Hepatocyte (in vitro differentiated cells): ENCODE measurements around the gene TRMT11. TPM values are rescaled to one million over a fixed set of nuclear protein-coding genes. Genes with fewer than 3 reads are reported as not detected.

ENCODE experiments used
- DNase-seq: peaks from one replicate; pipeline ENCODE4 v3.0.0-alpha.2; 2016; ENCODE audit warnings: low spot score
- H2AFZ ChIP-seq: fragments of 200-600 bp; sonication (generic); 2 replicates; pipeline ENCODE4 v1.6.0; 2016; ENCODE audit warnings: antibody characterized with exemption, mild to moderate bottlenecking
- H3K27ac ChIP-seq: fragments of 200-600 bp; sonication (generic); 2 replicates; pipeline ENCODE4 v1.5.1; 2016; ENCODE audit warnings: mild to moderate bottlenecking
- H3K27me3 ChIP-seq: fragments of 200-600 bp; sonication (generic); 2 replicates; pipeline ENCODE4 v1.6.1; 2016
- H3K36me3 ChIP-seq: fragments of 200-600 bp; sonication (generic); replicated peaks from 2 replicates; pipeline ENCODE4 v1.5.1; 2016; ENCODE audit warnings: low read depth; ENCODE audit not compliant: insufficient read depth
- H3K4me1 ChIP-seq: fragments of 200-600 bp; sonication (generic); 2 replicates; pipeline ENCODE4 v1.5.1; 2016; ENCODE audit warnings: mild to moderate bottlenecking, moderate library complexity; ENCODE audit not compliant: insufficient read depth
- H3K4me2 ChIP-seq: fragments of 200-600 bp; sonication (generic); 2 replicates; pipeline ENCODE4 v1.6.0; 2016
- H3K4me3 ChIP-seq: fragments of 200-600 bp; sonication (generic); 2 replicates; pipeline ENCODE4 v1.5.1; 2016; ENCODE audit warnings: mild to moderate bottlenecking
- H3K79me2 ChIP-seq: fragments of 200-600 bp; sonication (generic); 2 replicates; pipeline ENCODE4 v1.6.0; 2017; ENCODE audit warnings: mild to moderate bottlenecking
- H3K9me2 ChIP-seq: fragments of 200-600 bp; sonication (generic); replicated peaks from 2 replicates; pipeline ENCODE4 v1.6.0; 2017; ENCODE audit warnings: mild to moderate bottlenecking; ENCODE audit not compliant: insufficient read depth
- H3K9me3 ChIP-seq: fragments of 200-600 bp; sonication (generic); 2 replicates; pipeline ENCODE4 v1.5.1; 2016; ENCODE audit warnings: low read depth, mild to moderate bottlenecking
- H4K20me1 ChIP-seq: fragments of 200-600 bp; sonication (generic); 2 replicates; pipeline ENCODE4 v1.6.0; 2016; ENCODE audit warnings: mild to moderate bottlenecking; ENCODE audit not compliant: insufficient read depth, poor library complexity, severe bottlenecking
- EZH2 ChIP-seq: fragments of 200-600 bp; sonication (generic); IDR thresholded peaks from 2 replicates; pipeline ENCODE4 v1.6.1; 2016; ENCODE audit warnings: antibody characterized with exemption, mild to moderate bottlenecking, borderline replicate concordance
- EZH2phosphoT487 ChIP-seq: fragments of 200-600 bp; sonication (generic); IDR thresholded peaks from one replicate; pipeline ENCODE4 v1.6.1; 2018; ENCODE audit warnings: antibody characterized with exemption, mild to moderate bottlenecking, low read depth, moderate library complexity; ENCODE audit not compliant: unreplicated experiment, severe bottlenecking
- WGBS: methylation state at CpG from one replicate; pipeline ENCODE4 v1.1.6; 2016; ENCODE audit warnings: low lambda C conversion rate; ENCODE audit errors: missing lambda C conversion rate; 5-methylcytosine and 5-hydroxymethylcytosine counted together
- polyA plus RNA-seq: library from polyadenylated mRNA; unstranded; fragments of >200 nt; fragmentation: Nextera tagmentation; extraction: Ambion mirVana; gene quantifications from 2 replicates; pipeline ENCODE4 v1.2.1, GENCODE V29; 2016
- total RNA-seq: library from RNA; depleted of rRNA; stranded (reverse); fragments of >200 nt; gene quantifications from 2 replicates; pipeline ENCODE4 v1.2.3, GENCODE V29; 2014
- TF ChIP-seq, protein P1 (sequence below): fragments of 200-600 bp; sonication (generic); IDR thresholded peaks from 2 replicates; pipeline ENCODE4 v1.5.1; 2016; ENCODE audit warnings: antibody characterized with exemption, mild to moderate bottlenecking; ENCODE audit not compliant: poor library complexity

Gene TRMT11
- total and polyA plus RNA-seq, 2 experiments from 2014 or later, result 18.6 to 27.6 TPM

DNA sequence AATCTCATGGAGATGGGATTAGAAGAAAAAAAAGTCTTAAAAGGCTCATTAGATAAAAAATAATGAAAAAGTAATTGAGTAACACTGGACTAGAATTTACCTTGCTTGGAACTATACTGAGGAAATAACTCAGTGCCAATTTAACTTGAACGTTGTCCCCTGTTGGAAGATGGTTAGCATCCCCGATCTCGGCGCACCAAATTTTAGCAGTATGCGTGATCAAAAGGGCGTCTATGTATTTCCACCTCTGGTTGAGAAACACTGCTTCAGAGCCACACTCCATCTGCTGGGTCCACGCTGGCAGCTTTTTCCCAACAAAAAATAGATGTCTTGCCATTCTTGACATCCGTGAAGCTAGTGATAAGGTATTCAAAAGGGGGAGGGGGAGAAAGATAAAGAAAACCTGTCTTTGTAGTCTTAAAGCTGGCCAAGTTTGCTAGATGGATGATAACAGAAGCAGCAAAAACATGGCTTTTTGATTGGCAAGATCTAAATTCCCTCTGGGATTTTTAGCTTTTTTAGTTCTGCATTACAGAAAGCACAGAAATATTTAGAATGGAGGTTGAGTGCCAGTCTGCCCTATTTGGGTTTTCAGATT, 23.3 kb upstream of the TRMT11 start:
- no peak overlapping the region for H3K27ac ChIP-seq
- TF ChIP-seq EZH2 (no peak), EZH2phosphoT487 (no peak)
- TF ChIP-seq, protein P1, sequence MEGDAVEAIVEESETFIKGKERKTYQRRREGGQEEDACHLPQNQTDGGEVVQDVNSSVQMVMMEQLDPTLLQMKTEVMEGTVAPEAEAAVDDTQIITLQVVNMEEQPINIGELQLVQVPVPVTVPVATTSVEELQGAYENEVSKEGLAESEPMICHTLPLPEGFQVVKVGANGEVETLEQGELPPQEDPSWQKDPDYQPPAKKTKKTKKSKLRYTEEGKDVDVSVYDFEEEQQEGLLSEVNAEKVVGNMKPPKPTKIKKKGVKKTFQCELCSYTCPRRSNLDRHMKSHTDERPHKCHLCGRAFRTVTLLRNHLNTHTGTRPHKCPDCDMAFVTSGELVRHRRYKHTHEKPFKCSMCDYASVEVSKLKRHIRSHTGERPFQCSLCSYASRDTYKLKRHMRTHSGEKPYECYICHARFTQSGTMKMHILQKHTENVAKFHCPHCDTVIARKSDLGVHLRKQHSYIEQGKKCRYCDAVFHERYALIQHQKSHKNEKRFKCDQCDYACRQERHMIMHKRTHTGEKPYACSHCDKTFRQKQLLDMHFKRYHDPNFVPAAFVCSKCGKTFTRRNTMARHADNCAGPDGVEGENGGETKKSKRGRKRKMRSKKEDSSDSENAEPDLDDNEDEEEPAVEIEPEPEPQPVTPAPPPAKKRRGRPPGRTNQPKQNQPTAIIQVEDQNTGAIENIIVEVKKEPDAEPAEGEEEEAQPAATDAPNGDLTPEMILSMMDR, result no peak
- no peaks in the 10 kb centered on the region for H3K9me2 ChIP-seq
- H2AFZ ChIP-seq, result no peak overlapping the region
- 79% methylated on average over 8 of the region's 8 CpGs for WGBS
- H3K4me2 ChIP-seq, result no peak overlapping the region
- no peak for DNase-seq
- H3K36me3 ChIP-seq, result no peaks in the 10 kb centered on the region
- peaks cover 6% of the 10 kb centered on the region for H3K4me1 ChIP-seq
- no peak overlapping the region for H3K4me3 ChIP-seq
- no peaks in the 10 kb centered on the region for H3K27me3 ChIP-seq
- H3K9me3 ChIP-seq, result no peaks in the 10 kb centered on the region
- peaks cover 88% of the 10 kb centered on the region for H3K79me2 ChIP-seq
- H4K20me1 ChIP-seq, result peaks cover 4% of the 10 kb centered on the region

GRCh38 chr6:125963817-125964216, 22.5 kb upstream of the TRMT11 start:
- 83% methylated on average over 2 of the region's 2 CpGs for WGBS
- H3K9me2 ChIP-seq, result no peaks in the 10 kb centered on the region
- TF ChIP-seq EZH2phosphoT487, result no peak
- TF ChIP-seq, protein P1, result no peak
- TF ChIP-seq EZH2, result no peak

DNA sequence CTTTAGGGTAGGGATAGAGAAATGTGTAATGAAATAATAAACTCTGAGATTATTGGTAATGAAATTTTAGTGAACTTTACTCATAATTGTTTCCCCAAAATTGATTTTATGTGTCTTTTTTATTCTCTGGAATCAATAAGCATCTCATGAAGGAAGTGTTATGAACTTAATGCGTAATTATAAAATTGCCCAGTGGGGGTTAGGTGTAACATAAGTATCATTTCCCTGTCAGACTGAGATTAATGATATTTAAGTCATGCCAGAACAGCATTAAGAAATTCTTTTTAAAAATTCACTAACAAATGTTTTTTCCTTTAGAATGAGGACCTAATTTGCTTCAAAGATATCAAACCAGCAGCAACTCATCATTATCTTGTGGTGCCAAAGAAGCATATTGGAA, 19.8 kb upstream of the TRMT11 start:
- H3K79me2 ChIP-seq, result peaks cover 69% of the 10 kb centered on the region
- H3K36me3 ChIP-seq, result no peaks in the 10 kb centered on the region
- no peak overlapping the region for H3K4me2 ChIP-seq
- no peak overlapping the region for H3K4me3 ChIP-seq
- no peak overlapping the region for H3K27ac ChIP-seq
- H3K9me2 ChIP-seq, result no peaks in the 10 kb centered on the region
- no peak for DNase-seq
- no peaks in the 10 kb centered on the region for H3K27me3 ChIP-seq
- H4K20me1 ChIP-seq, result peaks cover 4% of the 10 kb centered on the region
- H3K9me3 ChIP-seq, result no peaks in the 10 kb centered on the region
- no peaks in the 10 kb centered on the region for H3K4me1 ChIP-seq
- no peak overlapping the region for H2AFZ ChIP-seq
- TF ChIP-seq EZH2 (no peak), EZH2phosphoT487 (no peak)
- TF ChIP-seq, protein P1, result no peak
- WGBS, result 100% methylated on average over 1 of the region's 1 CpG

More at GRCh38 chr6:125963817-125964216, 22.5 kb upstream of the TRMT11 start:
- no peaks in the 10 kb centered on the region for H3K36me3 ChIP-seq
- no peaks in the 10 kb centered on the region for H3K4me1 ChIP-seq
- H3K27ac ChIP-seq, result no peak overlapping the region
- H3K4me3 ChIP-seq, result no peak overlapping the region
- no peaks in the 10 kb centered on the region for H3K27me3 ChIP-seq
- no peaks in the 10 kb centered on the region for H3K9me3 ChIP-seq
- H3K79me2 ChIP-seq, result peaks cover 81% of the 10 kb centered on the region
- peaks cover 4% of the 10 kb centered on the region for H4K20me1 ChIP-seq
- H2AFZ ChIP-seq, result no peak overlapping the region
- H3K4me2 ChIP-seq, result no peak overlapping the region
- no peak for DNase-seq
